Stimulated activated CD4-positive, alpha-beta T cell treated with anti-CD3 and anti-CD28 coated beads, TNF-alpha, amount 100 ng/mL, for 24 hours (primary cell): Measurements from ENCODE around the gene TCP11.

ENCODE experiments used
- DNase-seq, 3 experiments: peaks; one replicate each; pipeline ENCODE4 v3.0.0-alpha.2; 2020; ENCODE audit warnings: low read depth in 3 of 3

TCP11 gene

DNA sequence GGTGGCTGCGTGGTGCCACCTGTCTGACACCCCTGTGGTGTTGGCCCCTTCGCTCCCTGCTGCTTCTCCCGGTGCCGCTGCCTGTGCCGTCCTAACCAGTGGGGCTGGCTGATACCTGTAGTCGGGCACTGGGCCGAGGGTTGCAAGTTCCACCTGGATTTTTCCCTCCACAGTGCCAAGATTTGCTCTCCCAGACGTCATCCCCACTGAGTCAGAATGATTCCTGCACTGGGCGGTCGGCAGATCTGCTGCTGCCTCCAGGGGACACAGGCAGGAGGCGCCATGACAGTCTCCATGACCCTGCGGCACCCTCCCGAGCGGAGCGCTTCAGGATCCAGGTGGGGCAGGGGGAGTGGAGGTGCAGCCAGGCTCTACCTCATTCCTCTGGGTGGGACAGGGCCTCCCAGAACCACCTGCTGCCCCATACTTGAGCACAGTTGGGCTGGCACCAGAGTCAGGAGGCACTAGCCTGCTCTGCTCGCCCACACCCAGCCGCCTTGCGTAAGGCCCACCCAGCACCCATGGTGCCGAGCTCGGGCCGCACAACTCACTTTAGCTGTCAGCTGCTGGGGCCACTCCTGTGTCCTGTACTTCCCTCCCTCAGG lies 60.2 kb downstream of the TCP11 start:
- no peak for DNase-seq

DNA sequence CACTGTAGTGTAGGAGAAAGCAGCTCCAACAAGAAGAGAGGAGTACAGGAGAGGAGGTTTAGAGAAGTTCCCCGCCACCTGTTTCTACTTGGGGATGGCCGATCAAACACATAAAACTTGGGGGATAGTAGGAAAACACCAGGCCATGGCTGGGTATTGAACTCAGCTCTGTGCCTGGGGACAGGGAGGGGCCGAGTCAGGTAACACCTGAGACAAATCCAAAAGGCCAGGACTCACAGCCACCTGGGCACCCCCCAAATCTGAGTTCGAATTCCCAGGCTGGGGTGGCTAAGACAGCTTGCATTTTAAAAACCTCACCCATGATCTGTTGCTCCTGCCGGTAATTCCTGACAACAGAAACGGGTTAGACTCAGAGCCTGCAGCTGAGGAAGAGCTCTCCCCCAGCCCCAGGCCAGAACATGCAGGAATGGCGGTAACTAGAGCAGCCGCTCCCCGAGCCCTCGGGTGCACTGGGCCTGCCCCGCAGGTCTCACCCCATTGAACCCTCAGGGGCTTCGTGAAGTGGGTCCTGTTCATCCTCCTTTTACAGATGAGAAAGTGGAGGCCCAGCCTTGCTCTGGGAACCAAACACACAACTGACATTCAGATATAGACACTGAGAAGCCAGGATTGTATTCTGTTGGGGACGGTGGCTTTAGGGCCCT lies 61.0 kb downstream of the TCP11 start:
- DNase-seq: no peak

DNA sequence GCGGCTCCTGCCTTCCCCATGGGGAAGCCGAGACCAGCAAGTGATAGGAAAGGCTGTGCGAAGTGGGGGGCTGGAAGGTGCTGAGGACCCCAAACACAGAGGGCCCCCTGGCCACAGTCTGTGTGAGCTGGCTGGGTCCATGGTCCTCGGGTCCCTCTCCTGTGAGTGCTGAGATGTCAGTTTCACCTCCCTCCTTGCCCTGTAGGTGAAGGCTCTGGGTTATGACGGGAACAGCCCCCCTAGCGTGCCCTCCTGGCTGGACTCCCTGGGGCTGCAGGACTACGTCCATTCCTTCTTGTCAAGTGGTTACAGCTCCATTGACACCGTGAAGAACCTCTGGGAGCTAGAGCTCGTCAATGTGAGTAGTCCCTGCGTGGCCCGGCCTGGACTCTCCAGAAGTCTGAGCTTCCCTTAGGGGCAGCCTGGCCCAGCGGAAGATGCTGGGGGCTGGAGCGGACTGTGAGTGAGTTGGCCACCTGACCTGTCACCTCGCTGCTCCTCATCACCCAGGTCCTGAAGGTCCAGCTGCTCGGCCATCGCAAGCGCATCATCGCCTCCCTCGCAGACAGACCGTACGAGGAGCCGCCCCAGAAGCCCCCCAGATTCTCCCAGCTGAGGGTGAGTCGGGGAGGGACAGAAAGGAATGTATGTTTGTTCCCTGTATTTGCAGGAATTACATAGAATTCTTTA lies 61.7 kb downstream of the TCP11 start:
- DNase-seq: no peak

DNA sequence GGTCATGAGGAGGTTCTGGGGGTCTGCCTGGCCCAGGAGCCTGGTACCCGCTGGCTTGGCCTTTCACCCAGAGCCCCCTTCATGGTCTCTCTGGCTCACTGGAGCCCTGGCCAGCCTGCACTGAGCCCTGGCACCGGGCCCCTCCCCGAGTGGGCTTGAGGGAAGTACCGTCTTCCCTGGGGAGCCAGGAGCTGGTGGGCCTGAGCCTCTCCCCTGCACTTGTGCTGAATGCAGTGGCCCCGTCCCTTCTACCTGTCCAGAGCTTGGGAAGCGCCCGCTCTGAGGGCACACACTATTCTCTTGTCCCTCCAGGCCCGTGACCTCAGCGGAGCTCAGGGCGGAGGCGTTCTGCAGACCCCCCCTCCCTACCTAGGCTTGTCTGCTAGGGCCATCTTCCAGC lies 62.2 kb downstream of the TCP11 start:
- DNase-seq: no peak

DNA sequence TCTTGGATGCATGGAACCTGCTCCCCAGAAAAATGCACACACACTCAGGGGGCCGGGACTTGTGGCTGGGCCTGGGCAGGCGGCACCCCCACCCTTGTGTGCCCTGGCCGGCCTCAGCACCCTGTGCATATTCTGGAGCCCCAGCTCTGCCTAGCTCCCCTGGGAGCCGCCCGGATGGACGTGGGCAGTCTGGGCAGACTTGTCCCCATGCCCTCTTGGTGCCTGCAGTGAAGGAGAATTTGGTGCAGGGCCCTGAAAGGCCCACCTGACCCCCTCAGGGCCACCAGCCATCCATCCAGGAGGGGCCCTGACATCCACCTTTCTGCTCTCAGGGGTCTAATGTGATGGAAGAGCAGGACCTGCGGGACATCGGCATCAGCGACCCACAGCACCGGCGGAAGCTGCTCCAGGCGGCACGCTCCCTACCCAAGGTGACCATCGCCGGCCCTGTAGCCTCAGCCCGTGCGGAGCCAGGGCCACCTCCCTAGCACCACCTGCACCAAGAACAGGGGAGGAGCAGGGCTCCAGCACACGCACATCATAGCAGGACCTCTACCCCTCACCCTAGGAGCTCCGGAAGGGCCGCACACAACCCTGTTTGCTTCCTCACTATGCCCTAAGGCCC lies 62.8 kb downstream of the TCP11 start:
- no peak for DNase-seq

DNA sequence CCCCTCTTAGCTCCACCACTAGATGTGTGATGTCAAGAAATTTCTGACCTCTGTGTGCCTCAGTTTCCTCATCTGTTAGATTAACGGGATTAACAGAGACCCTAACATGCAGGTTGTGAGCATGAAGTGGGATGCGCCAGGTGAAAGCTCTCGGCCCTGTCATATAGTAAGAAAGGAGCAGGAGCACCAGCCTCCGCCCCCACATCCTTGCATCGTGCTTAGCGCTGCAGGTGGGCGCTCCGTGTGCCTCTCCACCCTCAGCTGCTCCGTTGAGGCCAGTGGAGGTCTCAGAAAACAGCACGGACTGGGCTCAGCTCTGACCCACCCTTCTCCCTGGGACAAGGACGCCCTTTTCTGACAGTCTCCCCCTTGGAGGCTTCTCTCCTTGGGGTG lies 63.4 kb downstream of the TCP11 start:
- no peak for DNase-seq

DNA sequence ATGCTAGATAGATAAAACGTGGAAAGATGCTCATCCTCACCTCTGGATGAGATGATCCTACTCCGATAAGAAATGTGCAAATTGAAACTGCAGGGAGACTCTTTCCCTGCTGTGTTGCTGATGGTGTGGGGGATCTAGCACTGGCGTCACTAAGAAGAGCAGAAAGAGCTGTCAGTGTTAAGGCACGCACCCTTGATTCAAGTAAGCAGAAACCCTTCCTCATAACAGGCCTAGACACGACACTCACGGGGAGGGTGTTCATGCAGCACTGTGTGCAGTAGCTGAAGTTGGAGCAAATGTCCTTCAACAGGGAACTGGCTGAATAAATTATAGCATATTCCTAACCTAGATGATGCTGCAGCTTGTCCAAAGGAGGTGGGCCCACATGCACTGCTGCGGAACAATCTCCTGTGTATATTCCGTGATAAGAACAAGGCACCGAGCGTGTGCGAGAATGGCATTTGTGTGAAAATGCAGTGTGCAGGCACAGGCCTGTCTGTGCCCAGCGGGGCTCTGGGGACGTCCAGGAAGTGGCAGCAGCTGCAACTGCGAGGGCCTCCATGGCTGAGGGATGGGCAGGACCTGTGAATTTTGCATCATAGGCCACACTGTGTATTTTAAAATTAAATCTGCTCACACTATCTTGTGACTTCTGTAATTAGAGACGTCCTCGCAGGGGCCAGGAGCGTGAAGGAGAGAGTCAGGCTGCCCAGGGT lies 64.0 kb downstream of the TCP11 start:
- DNase-seq: no peak

DNA sequence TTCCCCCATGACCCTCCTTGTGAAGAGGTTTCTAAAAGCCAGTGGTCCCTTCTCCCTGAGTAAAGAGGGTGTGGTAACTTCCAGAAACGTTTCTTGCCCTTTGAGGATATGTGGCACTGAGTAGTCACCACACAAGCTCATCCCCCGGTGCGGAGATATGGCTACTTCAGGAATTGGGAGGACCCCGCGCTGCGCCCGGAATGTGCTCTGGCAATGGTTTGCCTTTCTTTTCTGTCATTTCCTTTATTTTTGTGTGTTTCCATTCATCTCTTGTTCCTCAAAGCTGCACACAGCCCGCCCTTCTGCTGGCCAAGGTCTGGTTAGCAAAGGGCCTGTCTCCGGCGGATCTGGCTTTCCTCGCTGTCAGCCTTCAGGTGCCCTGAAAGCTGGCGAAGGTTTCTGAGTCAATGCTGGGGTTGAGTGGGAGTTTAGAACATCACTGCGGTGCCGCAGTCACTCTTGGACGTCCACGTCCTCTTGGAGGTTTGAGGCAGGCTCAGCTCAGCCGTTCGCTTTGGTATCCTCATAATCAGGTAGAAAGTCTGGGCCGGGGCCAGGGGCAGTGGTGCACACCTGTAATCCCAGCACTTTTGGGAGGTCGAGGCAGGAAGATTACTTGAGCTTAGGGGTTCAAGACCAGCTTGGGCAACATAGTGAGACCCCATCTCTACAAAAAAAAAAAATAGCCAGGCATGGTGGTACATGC lies 67.2 kb downstream of the TCP11 start:
- DNase-seq: no peak

DNA sequence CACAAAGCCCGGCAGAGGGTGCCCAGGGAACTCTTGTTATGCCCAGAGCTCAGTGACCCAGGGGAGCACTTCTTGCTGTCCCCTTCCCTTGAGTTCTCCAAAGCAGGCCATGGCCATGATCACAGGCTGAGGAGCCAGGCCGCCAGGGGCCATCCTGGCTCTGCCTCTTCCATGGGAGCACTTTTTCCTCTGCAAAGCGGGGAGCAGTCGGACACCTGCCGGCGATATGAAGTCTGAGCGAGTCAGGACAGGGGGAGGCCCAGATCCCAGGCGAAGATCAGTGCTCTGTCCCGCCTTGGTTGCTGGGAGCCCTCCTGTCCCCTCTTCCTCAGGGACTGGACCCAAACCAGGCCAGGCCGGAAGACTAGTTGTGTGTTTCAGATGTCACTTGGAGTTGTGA lies 67.9 kb downstream of the TCP11 start:
- no peak for DNase-seq

DNA sequence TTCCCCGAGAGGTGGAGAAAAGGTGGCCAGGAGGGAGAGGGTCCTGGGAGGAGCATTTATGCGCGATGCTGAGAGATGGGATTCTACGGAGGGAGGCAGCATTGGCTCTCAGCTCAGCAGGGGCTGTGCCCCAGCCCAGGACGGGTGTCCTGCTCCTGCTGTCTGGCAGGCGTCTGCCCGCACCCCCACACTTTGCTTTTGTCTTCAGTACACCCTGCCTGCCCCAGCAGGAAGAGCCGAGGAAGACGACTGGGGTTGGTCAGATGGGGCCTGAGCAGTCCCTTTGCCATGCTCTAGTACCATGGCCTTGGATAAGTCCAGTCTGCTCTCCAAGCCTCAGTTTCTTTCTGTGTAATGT lies 68.5 kb downstream of the TCP11 start:
- no peak for DNase-seq

DNA sequence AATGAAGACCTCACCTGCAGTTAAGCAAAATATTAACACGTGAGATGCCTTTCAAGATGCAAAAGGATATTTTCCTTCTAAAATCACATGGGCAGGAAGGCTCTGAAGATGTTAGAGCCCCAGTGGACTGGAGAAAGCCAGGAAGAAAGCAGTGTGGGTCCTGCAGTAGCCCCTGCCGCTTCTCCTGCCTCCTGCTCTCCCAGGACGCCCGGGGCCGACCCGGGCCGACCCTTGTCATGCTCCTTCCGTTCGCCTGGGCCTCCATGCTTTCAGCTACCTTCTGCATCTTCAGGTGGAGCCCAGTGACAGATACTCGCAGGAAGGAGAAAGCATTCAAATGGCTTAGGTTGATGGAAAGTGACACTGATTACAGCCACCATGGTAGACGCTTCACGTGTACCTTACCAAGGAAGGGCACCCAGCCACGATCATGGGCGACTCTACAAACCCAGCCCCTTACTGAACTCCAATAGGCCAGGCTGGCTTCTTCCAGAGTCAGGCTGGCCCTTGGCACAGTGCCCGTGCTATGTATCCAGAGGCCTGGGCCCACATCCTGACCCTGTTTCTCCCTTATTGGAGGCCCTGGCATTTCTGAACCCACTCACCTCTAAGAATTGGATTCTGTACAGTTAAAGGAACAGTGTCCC lies 69.0 kb downstream of the TCP11 start:
- DNase-seq: no peak

DNA sequence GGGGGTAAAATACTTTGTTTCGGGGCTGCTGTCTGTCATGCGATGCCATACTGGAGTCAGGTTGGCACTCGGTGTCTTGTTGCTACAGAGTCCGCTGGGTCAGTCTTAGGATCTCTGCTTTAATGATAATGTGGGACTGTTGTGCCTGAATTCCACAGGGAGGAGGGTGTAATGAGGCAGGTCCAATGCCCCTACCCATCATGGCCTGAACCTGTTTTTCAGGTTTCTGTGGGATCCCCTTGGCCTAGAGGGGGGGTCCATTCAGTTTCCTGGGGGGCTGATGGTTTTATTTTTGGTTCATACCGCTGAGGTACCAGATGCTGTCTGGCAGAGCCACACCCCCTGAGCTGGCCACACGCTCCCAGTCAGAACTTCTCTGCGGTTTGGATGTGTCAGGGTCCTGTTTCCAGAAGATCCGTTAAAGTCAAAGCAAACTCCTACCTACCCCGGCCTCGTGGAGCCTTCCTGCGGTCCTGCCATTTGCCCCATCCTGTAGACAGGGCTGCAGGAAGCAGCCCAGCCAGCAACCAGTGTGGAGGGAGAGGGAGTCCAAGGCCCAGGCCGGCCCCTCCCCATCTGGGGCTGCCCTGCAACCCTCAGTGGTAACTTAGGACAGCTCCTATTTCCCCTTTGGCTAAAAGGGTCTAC lies 69.7 kb downstream of the TCP11 start:
- DNase-seq: no peak

DNA sequence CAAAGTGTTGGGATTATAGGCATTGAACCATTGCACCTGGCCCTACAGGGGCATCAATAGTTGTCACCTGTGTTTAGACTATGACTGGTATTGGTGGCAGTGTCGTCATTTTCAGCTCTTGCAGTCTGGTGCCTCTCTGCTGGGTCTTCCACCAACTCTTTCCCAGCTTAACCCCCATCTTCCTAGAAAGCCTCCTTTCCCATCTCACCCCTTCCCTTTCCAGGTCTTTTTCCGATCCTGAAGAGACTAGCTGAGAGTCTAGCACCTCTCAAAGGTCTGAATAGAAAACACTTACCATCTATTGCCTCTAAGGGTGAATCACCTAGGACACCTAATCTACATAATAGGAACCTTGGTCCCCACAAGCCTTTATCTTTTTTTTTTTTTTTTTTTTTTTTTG lies 71.0 kb downstream of the TCP11 start:
- no peak for DNase-seq

DNA sequence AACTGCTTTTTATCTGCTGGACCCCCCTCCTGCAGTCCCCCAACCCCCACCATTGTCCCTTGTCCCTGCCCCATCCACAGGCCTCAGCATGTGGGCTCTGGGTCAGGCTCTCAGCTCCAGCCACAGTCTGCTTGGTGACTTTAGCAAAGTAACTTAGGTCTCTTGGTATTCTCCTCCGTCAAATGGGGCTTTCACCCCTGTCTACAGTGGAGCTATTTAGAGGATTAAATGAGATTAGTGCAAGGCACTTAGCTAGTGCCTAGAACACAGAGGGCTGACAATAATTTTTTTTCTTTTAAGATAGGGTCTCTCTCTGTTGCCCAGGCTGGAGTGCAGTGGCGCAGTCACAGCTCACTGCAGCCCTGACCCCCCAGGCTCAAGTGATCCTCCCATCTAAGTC lies 71.9 kb downstream of the TCP11 start:
- no peak for DNase-seq

DNA sequence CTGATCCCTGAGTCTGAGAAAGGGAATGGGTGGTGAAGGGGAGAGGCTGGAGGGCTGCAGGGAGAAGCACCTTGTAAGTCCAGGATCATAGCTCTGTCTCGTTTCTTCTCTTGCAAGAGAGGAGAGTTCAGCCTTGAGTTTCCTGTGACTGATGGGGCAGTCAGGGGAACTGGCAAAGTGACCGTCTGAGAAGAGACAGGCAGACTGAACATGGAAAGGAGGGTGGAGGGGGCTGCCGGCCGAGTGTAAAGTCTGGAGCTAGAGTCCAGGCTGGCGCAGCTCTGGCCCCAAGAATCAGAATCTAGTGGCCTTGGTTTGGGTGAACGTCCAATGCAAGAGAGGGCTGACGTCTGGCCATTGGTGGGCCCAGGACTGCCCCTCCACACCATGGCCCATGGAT lies 72.5 kb downstream of the TCP11 start:
- no peak for DNase-seq

DNA sequence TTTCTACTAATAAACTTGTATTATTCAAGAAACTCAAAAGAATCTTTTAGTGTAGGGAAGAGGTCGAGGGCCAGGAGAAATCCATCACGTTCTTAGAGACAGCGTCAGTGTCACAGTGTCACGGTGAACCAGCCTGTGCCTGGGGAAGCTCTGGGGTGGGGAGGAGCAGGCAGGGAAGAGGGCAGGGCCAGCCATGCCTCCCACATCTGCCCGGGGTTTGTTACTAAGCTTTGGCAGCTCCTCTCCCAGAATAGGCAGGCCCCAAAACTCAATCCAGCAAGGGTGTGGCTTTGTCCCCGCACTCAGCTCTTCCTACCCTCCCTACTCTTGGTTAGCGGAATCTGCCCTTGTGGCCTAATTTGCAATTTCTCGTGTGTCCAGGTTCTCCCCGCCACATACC lies 72.9 kb downstream of the TCP11 start:
- no peak for DNase-seq
